ENCODE results near the gene TRPM3. TPM values are rescaled to one million over a fixed set of nuclear protein-coding genes. Genes with fewer than 3 reads are reported as not detected.

The TRPM3 gene
- total and polyA plus RNA-seq, 2 of the 13 experiments (the other 11 are each of a cell fraction or from before 2014, with no cell fraction given) = not detected

DNA sequence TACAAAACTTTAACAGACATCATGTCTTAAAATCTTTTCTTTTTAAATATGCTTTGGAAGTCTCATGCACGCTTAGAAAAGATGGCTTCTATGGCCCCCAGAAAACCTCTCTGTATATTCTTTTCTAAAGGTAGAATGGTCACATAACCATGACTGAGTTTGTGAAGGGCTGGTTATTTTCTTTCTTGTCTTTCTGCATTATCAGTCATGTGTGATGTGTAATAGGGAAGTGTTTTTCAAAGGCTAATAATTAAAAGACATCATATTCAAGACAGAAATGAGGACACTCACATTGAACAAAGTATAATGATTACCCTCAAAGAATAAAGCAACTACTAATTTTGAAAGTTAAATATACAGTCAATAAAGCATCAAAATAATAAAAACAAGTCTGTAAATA lies 253.4 kb downstream of the TRPM3 start:
- ATAC-seq = no peak
- H3K4me2 ChIP-seq (ENCODE audit: low read depth, low read length) = no peak overlapping the region
- intact Hi-C loops (cut with micrococcal nuclease; ENCODE audit: unreplicated experiment) = no loop called here
- H3K9ac ChIP-seq (ENCODE audit: insufficient read depth, low read depth, low read length) = no peak overlapping the region
- no peak overlapping the region for H3K27ac ChIP-seq (ENCODE audit: extremely low read length, insufficient read depth, low read length)
- no peak for DNase-seq (ENCODE audit: low spot score)
- no peaks in the 10 kb centered on the region for H4K20me1 ChIP-seq (ENCODE audit: insufficient read depth, low read length)
- no peaks in the 10 kb centered on the region for H3K9me3 ChIP-seq (ENCODE audit: low read length)
- no TSS peak for BruUV-seq (replicated peaks)
- POLR2A ChIA-PET = no interaction called here
- no peak for FAIRE-seq
- no peaks in the 10 kb centered on the region for H3K79me2 ChIP-seq (ENCODE audit: insufficient read depth, low read length)
- TF ChIP-seq ZNF367 (CRISPR knock-in tag; IDR thresholded peaks at IDR 0.05; ENCODE audit: borderline replicate concordance) (no peak), ZBTB8A (CRISPR knock-in tag; IDR thresholded peaks at IDR 0.05; ENCODE audit: borderline replicate concordance, low read depth) (no peak), THAP7 (CRISPR knock-in tag; IDR thresholded peaks at IDR 0.05) (no peak), GFI1 (CRISPR knock-in tag; IDR thresholded peaks at IDR 0.05; ENCODE audit: borderline replicate concordance) (no peak), ZNF251 (CRISPR knock-in tag; IDR thresholded peaks at IDR 0.05) (no peak), RNF2 (conservative IDR thresholded peaks at IDR 0.05; ENCODE audit: low read depth) (no peak), KLF12 (CRISPR knock-in tag; IDR thresholded peaks at IDR 0.05; ENCODE audit: borderline replicate concordance) (no peak), TRIM24 (CRISPR knock-in tag; IDR thresholded peaks at IDR 0.05) (no peak)
- WGBS (ENCODE audit: low lambda C conversion rate) = 30% methylated on average over 1 of the region's 1 CpG
- peaks cover 0 to 4% of the 10 kb centered on the region in 2 experiments; a peak in 1 of 5 replicates for H3K27me3 ChIP-seq (ENCODE audit: control insufficient read depth in 1 of 2, insufficient read depth in 2 of 2, low read length in 2 of 2)
- no peaks in the 10 kb centered on the region for H3K4me1 ChIP-seq (ENCODE audit: insufficient read depth, low read length)
- in situ Hi-C loops (cut with HindIII; ENCODE audit: extremely low pct_ligation_motif_present, low pct_unique_long_range_greater_than_20kb) = no loop called here
- no peak overlapping the region for H2AFZ ChIP-seq (ENCODE audit: low read length)
- H3K4me3 ChIP-seq (replicated peaks in 1 of 3; ENCODE audit: insufficient read depth in 1 of 3, low read depth in 2 of 3, low read length in 3 of 3) = no peak overlapping the region
- H3K36me3 ChIP-seq (replicated peaks in 1 of 2; ENCODE audit: control insufficient read depth in 1 of 2, insufficient read depth in 2 of 2, low read length in 2 of 2) = no peaks in the 10 kb centered on the region
- CTCF ChIA-PET (ENCODE audit: low intra/inter-chr PET ratio, low total read pairs) = no interaction called here

GRCh38 chr9:70865471-70865870 lies 255.9 kb downstream of the TRPM3 start:
- no peak for ATAC-seq
- intact Hi-C loops (cut with micrococcal nuclease; ENCODE audit: unreplicated experiment) = no loop called here
- Histone ChIP-seq H3K36me3 (replicated peaks in 1 of 2; ENCODE audit: control insufficient read depth in 1 of 2, insufficient read depth in 2 of 2, low read length in 2 of 2) (no peaks in the 10 kb centered on the region), H3K9ac (ENCODE audit: insufficient read depth, low read depth, low read length) (no peak overlapping the region), H3K9me3 (ENCODE audit: low read length) (no peaks in the 10 kb centered on the region), H3K4me3 (replicated peaks in 1 of 3; ENCODE audit: insufficient read depth in 1 of 3, low read depth in 2 of 3, low read length in 3 of 3) (no peak overlapping the region), H3K4me2 (ENCODE audit: low read depth, low read length) (no peak overlapping the region), H3K27ac (ENCODE audit: extremely low read length, insufficient read depth, low read length) (no peak overlapping the region), H4K20me1 (ENCODE audit: insufficient read depth, low read length) (no peaks in the 10 kb centered on the region), H3K4me1 (ENCODE audit: insufficient read depth, low read length) (no peaks in the 10 kb centered on the region), H2AFZ (ENCODE audit: low read length) (no peak overlapping the region), H3K79me2 (ENCODE audit: insufficient read depth, low read length) (no peaks in the 10 kb centered on the region), H3K27me3 (ENCODE audit: control insufficient read depth in 1 of 2, insufficient read depth in 2 of 2, low read length in 2 of 2) (peaks cover 0 to 8% of the 10 kb centered on the region in 2 experiments; a peak in 2 of 5 replicates)
- no TSS peak for BruUV-seq (replicated peaks)
- ChIA-PET POLR2A (no interaction called here), CTCF (ENCODE audit: low intra/inter-chr PET ratio, low total read pairs) (no interaction called here)
- 18% methylated on average over 2 of the region's 2 CpGs for WGBS (ENCODE audit: low lambda C conversion rate)
- in situ Hi-C loops (cut with HindIII; ENCODE audit: extremely low pct_ligation_motif_present, low pct_unique_long_range_greater_than_20kb) = no loop called here
- DNase-seq (ENCODE audit: low spot score) = no peak
- FAIRE-seq = no peak
- TF ChIP-seq RARG (CRISPR knock-in tag; IDR thresholded peaks at IDR 0.05; ENCODE audit: low read depth) = no peak
- no peak for TF ChIP-seq BRF2 (CRISPR knock-in tag; IDR thresholded peaks at IDR 0.05)
- TF ChIP-seq ONECUT2 (CRISPR knock-in tag; IDR thresholded peaks at IDR 0.05) = no peak
- TF ChIP-seq, protein P1, sequence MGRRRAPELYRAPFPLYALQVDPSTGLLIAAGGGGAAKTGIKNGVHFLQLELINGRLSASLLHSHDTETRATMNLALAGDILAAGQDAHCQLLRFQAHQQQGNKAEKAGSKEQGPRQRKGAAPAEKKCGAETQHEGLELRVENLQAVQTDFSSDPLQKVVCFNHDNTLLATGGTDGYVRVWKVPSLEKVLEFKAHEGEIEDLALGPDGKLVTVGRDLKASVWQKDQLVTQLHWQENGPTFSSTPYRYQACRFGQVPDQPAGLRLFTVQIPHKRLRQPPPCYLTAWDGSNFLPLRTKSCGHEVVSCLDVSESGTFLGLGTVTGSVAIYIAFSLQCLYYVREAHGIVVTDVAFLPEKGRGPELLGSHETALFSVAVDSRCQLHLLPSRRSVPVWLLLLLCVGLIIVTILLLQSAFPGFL (CRISPR knock-in tag; IDR thresholded peaks at IDR 0.05) = no peak
- TF ChIP-seq ZNF296 (CRISPR knock-in tag; conservative IDR thresholded peaks at IDR 0.05) = no peak
- no peak for TF ChIP-seq NFE2L2 (IDR thresholded peaks at IDR 0.05; ENCODE audit: low read length)
- no peak for TF ChIP-seq ZNF329 (CRISPR knock-in tag; IDR thresholded peaks at IDR 0.05; ENCODE audit: low read depth)
- no peak for TF ChIP-seq ZNF224 (CRISPR knock-in tag; IDR thresholded peaks at IDR 0.05)
- no peak for TF ChIP-seq ZFP1 (CRISPR knock-in tag; IDR thresholded peaks at IDR 0.05)
- TF ChIP-seq, protein P2, sequence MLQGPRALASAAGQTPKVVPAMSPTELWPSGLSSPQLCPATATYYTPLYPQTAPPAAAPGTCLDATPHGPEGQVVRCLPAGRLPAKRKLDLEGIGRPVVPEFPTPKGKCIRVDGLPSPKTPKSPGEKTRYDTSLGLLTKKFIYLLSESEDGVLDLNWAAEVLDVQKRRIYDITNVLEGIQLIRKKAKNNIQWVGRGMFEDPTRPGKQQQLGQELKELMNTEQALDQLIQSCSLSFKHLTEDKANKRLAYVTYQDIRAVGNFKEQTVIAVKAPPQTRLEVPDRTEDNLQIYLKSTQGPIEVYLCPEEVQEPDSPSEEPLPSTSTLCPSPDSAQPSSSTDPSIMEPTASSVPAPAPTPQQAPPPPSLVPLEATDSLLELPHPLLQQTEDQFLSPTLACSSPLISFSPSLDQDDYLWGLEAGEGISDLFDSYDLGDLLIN (CRISPR knock-in tag; IDR thresholded peaks at IDR 0.05; ENCODE audit: borderline replicate concordance) = no peak

Measured in HepG2 (cell line).